ENCODE results near the gene OSM. TPM values are rescaled to one million over a fixed set of nuclear protein-coding genes. Genes with fewer than 3 reads are reported as not detected.

Gene OSM
- total RNA-seq, 1 experiment from 2014 or later, result not detected

- H3K4me1 ChIP-seq (ENCODE audit: control insufficient read depth in 1 of 2, insufficient read depth in 2 of 2, low read length in 2 of 2), result peaks cover 23 to 43% of the 10 kb centered on the region in 2 experiments
- no peaks in the 10 kb centered on the region for H3K27me3 ChIP-seq (ENCODE audit: insufficient read depth, low read length)
- H3K9me2 ChIP-seq (ENCODE audit: insufficient read depth), result no peaks in the 10 kb centered on the region
- H3K36me3 ChIP-seq (ENCODE audit: control insufficient read depth in 1 of 2, insufficient read depth in 2 of 2, low read length in 2 of 2), result no peaks in the 10 kb centered on the region
- ATAC-seq (no peak), DNase-seq (ENCODE audit: low read depth, low spot score) (no peak)
- ChIA-PET RAD21 (ENCODE audit: low non-redundant PET in 1 of 2, low total read pairs in 2 of 2, uncharacterized antibody in 2 of 2, unreplicated experiment in 2 of 2) (no interaction called here), CTCF (interaction anchor here (0.6 kb wide), 2 partner anchors 22 to 30 kb away, joined by 3 to 4 read pairs; no protein-coding TSS in a partner anchor), POLR2A (no interaction called here)
- no peak overlapping the region for H3K9ac ChIP-seq (ENCODE audit: low read length)
- H3K4me3 ChIP-seq (replicated peaks in 1 of 2; ENCODE audit: low read depth in 1 of 2, low read length in 2 of 2), result no peak overlapping the region
- H4K20me1 ChIP-seq (ENCODE audit: insufficient read depth), result no peaks in the 10 kb centered on the region
- H3K4me2 ChIP-seq (ENCODE audit: low read length), result no peak overlapping the region
- intact Hi-C loops (cut with micrococcal nuclease), result loop anchor here (5.0 kb wide), 1 partner anchor 142 kb away; the partner anchor contains the start of gene MTFP1
- no peak overlapping the region for H3K27ac ChIP-seq (ENCODE audit: low read depth, low read length)
- TF ChIP-seq SRF (IDR thresholded peaks at IDR 0.05; ENCODE audit: low read depth) (no peak), ZBTB33 (IDR thresholded peaks at IDR 0.05; ENCODE audit: extremely low read depth, insufficient replicate concordance, low read length) (no peak), CTCF (IDR thresholded peaks at IDR 0.05 in 2 of 3, conservative IDR thresholded peaks at IDR 0.05 in 1 of 3; ENCODE audit: borderline replicate concordance in 1 of 3, insufficient read depth in 1 of 3, low read depth in 2 of 3, low read length in 2 of 3) (no peak), SP1 (IDR thresholded peaks at IDR 0.05; ENCODE audit: low read depth) (no peak), EZH2phosphoT487 (IDR thresholded peaks at IDR 0.05; ENCODE audit: borderline replicate concordance) (no peak), ELF1 (IDR thresholded peaks at IDR 0.05; ENCODE audit: borderline replicate concordance, low read depth) (no peak), RAD21 (IDR thresholded peaks at IDR 0.05; ENCODE audit: low read depth) (no peak)
- no TSS peak for BruUV-seq (replicated peaks)
- H3K9me3 ChIP-seq (ENCODE audit: control insufficient read depth in 1 of 2, insufficient read depth in 1 of 2, low read depth in 1 of 2, low read length in 2 of 2), result no peaks in the 10 kb centered on the region
- no peaks in the 10 kb centered on the region for H3K79me2 ChIP-seq (ENCODE audit: insufficient read depth, low read length)
- no peak overlapping the region for H2AFZ ChIP-seq (ENCODE audit: low read depth, low read length, poor library complexity, severe bottlenecking)
Measured at GRCh38 chr22:30285176-30285845, 18.7 kb upstream of the OSM start.

Data from HCT116 (cell line).